COLO829 (cell line): ENCODE data around the gene SV2C.
"Not testable (repeated sequence)": the region's sequence is repeated elsewhere in the genome, so short reads cannot be mapped to it uniquely, and the experiment has no call there.

ENCODE experiments used
- DNase-seq: peaks from one replicate; pipeline ENCODE4 v3.0.0; 2012; ENCODE audit warnings: low spot score

Gene SV2C, protein sequence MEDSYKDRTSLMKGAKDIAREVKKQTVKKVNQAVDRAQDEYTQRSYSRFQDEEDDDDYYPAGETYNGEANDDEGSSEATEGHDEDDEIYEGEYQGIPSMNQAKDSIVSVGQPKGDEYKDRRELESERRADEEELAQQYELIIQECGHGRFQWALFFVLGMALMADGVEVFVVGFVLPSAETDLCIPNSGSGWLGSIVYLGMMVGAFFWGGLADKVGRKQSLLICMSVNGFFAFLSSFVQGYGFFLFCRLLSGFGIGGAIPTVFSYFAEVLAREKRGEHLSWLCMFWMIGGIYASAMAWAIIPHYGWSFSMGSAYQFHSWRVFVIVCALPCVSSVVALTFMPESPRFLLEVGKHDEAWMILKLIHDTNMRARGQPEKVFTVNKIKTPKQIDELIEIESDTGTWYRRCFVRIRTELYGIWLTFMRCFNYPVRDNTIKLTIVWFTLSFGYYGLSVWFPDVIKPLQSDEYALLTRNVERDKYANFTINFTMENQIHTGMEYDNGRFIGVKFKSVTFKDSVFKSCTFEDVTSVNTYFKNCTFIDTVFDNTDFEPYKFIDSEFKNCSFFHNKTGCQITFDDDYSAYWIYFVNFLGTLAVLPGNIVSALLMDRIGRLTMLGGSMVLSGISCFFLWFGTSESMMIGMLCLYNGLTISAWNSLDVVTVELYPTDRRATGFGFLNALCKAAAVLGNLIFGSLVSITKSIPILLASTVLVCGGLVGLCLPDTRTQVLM

GRCh38 chr5:76082772-76083554, at the start of gene SV2C:
Gene SV2C (plus strand): TSS chr5:76083383. CDS start chr5:76131751, 48,368 bp downstream.
- DNase-seq: no peak

DNA sequence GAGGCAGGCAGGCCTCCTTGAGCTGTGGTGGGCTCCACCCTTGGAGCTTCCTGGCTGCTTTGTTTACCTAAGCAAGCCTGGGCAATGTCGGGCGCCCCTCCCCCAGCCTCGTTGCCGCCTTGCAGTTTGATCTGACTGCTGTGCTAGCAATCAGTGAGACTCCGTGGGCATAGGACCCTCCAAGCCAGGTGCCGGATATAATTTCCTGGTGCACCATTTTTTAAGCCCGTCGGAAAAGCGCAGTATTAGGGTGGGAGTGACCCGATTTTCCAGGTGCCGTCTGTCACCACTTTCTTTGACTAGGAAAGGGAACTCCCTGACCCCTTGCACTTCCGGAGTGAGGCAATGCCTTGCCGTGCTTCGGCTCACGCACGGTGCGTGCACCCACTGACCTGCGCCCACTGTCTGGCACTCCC, 45.4 kb upstream of the SV2C start:
- not testable (repeated sequence) for DNase-seq

GRCh38 chr5:76038212-76038611, 45.0 kb upstream of the SV2C start:
- no peak for DNase-seq

GRCh38 chr5:76040806-76041205, 42.4 kb upstream of the SV2C start:
- DNase-seq: no peak

GRCh38 chr5:76041863-76042262, 41.3 kb upstream of the SV2C start:
- DNase-seq: no peak

DNA sequence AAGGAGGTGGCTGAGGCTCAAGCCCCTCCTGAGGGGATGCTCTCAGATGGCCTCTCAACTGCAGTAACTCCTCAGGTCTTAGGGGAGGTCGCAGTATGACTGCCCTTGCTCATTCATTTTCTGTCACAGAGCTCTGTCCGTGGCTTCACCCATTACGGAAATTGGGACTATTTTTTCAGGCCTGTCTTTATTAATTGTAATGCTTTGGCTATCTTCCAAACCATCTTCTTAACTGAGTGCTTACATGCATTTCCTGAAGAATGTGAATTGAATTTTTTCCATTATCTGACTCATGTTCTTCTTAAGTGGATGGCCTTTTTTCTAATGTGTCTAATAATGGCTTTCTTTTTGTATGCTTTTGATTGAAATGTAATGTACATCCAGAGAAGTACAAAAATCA, 36.4 kb upstream of the SV2C start:
- peak; percentile 41 for DNase-seq

- DNase-seq: no peak
Observed at GRCh38 chr5:76050134-76050533, 33.0 kb upstream of the SV2C start.

GRCh38 chr5:76062502-76063041, 20.6 kb upstream of the SV2C start:
- no peak for DNase-seq

- DNase-seq: no peak
Observed at GRCh38 chr5:76065258-76065657, 17.9 kb upstream of the SV2C start.

- DNase-seq: no peak
Observed at GRCh38 chr5:76069061-76069735, 14.0 kb upstream of the SV2C start.

DNA sequence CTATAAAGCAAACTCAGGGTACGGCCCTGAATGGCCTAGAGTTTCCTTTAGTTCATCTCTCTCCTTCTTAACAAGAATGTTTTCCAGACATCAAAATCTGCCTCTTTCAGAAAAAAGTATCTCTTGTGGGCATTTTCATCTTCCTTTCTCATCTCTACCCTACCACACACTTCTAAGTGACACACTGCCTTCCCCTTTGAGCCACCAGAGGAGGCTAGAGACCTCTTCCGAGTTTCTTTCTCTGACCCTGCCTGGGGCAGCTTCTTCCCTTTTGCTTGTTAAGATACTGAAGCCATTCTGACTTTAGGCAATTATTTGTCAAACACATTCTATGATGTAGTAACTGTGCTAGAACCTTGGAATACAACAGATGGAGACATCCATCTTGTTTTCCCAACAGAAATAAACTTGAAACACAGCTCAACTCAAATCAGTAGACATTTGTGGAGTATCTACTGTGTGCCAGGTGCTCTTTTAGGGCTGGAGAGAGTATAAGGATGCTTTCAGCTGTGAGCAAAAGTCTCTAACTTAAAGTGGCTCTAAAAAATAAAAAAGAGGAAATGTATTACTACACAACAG, 8.6 kb upstream of the SV2C start:
- peak; percentile 6 for DNase-seq

DNA sequence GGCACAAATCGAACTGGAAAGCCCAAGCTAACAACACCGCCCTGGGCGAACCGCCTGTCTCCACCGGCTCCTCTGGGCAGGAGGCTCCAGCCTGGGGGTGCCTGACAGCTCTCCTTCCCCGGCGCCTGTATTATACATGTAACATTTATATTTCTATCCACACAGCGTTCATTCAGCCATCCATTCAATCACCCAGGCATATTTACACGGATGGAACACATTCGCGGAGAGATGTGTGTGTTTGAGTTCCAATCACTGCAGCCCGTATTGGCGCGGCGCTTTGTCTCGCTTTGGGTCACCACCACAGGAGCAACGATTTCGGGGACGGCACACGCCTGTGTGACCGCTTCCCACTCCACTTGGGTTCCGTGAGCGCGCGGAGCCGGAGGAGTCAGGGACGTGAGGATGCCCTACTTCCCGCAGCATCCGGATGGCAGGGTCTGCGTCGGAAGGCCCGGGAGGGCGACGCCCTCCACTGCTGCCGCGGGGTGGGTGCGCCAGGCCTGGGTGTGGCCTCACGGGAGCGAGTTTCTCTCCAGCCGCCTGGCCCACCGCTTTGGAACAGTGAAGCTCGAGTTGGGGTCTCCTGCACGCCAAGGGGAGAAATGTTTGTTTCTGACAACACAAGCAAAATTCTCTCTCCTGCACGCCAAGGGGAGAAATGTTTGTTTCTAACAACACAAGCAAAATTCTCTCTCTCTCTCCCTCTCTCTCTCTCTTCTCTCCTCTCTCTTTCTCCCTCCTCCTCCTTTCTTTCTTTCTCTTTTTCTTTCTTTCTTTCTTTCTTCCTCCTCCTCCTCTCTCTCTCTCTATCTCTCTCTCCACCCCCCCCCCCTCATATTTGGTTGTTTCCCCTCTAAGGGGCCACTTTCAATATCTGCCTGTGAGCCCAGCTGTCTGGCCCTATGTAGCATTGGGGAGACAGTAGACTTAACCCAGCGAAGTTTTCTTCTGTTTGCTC, 1.1 kb upstream of the SV2C start:
- no peak for DNase-seq

DNA sequence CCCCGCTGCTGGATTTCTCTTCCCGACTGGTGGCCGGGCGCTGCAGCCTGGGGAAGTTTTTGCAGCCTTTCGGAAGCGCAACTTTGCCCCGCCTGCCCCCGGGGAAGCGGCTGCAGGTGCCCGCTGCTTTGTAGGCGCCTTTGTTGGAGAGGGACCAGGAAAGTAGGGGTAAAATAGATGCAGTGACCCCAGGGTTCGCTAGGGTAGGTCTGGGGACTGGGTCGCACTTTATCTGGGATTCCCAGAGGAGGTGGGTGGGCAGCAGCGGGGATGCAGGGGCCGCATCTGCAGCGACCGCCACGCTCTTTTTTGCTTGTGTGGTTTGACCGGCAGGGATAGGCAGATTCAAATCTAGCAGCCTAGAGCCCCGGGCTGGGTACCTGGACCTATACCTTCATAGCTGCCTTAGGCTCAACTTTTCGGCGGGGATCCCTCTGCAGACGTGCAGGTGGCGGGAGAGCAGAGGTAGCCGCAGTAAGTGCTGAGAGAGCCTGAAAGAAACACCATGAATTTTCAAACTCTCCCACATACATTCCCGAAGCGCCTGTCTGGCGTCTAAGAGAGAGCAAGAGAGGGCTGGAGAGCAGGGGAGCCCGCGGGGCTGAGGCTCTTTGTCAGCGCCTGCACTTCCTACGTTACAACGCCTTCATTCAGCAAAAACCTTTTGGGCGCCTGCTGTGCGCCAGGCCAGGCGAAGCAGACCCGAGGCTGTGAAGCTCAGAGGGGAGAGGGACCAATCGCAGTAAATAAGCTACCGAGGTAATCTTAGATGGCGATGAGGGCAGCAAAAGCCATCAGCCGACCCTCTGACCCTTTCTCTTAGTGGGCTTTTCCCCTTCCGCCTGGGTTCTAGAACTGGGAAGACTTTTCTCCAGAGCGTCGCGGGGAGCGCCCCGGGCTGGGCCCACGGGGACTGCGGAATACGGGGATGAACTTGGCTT, 642 bp downstream of the SV2C start:
- DNase-seq: no peak

DNA sequence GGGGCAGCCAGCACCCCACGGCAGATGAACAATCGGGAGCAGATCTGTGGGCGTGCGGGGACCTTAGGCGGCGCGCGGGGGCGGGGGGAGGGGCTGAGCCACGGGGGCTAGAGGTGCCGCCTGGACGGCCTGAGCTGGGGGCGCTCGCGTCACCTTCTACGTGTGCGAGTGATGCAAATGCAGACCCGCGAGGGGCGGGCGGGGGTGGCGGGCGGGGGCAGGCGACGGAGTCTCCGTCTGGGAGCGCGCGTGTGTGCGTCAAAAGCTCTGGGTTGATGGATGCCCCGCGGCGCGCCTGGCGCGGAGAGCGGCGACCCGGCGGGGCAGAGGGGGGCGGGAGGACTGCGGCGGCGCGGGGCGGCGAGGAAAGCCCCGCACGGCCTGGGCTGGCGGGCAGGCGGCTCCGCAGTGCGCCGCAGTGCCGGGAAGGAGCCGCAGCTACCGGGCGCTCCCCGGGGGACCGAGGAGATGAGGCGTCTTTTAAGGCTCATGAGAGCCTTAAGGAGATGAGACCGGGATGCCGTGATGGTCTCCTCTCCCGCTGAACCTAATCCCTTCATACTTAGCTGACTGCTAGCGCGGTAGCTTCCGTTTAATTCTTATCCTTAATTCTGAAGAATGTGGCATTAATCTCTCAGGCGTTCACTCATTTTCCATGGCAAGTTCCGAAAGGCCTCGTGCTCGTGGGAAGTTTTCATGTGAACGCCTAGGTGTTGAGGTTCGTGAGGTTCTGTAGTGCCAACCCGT, 1.5 kb downstream of the SV2C start:
- DNase-seq: no peak

DNA sequence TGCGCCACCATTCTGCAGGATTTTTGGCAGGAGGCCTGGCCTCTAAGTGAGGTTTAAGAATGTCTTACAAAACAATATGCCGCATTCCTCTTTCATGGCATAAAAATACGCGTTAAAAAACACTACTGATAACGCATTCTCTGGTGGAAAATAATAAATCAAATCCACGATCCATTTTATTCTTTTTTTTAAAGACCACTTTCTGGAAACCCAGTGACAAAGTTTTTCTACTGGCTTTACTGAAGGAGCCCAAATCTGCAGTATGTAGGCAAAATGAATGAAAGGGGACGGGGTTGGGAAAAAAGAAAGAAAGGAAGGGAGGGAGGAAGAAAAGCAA, 2.0 kb downstream of the SV2C start:
- no peak for DNase-seq

DNA sequence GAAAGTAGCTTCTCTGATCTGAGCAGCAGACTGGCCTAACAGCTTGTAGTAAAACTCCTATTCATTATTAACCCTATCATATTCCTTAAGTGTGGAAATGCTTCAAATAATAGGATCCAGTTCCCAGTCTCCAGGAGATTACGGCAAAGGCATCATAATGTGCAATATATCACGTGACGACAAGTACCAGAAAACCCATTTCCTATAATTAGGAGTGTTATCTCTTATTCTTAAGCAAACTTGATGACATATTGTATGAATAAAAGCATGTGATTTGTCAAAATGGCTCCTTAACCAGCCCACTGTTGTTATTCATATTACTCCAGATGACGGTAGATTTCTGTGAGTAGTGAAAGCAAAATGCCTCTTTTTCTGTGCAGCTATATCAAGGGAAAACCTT, 2.9 kb downstream of the SV2C start:
- no peak for DNase-seq

GRCh38 chr5:76089156-76089555, 6.0 kb downstream of the SV2C start:
- not testable (repeated sequence) for DNase-seq

GRCh38 chr5:76091351-76091750, 8.2 kb downstream of the SV2C start:
- DNase-seq: no peak
